Hair follicular keratinocyte (primary cell): ENCODE measurements around the gene KXD1. TPM values are rescaled to one million over a fixed set of nuclear protein-coding genes. Genes with fewer than 3 reads are reported as not detected.

ENCODE experiments used
- total RNA-seq: library from RNA; depleted of rRNA; stranded (reverse); fragments of >200 nt; gene quantifications from 2 replicates; pipeline ENCODE4 v1.2.3, GENCODE V29; 2015

KXD1 gene
- 176 and 181 TPM in 2 replicates for total RNA-seq

GRCh38 chr19:18557411-18558201 lies at the start of gene KXD1:
Gene KXD1 (plus strand): TSS chr19:18557870. CDS start chr19:18562057, 4,187 bp downstream.

GRCh38 chr19:18521692-18522123 lies 36.0 kb upstream of the KXD1 start, which contains the start of gene ELL:
Gene ELL (minus strand): TSS chr19:18522070. CDS start chr19:18522055, 15 bp downstream.

DNA sequence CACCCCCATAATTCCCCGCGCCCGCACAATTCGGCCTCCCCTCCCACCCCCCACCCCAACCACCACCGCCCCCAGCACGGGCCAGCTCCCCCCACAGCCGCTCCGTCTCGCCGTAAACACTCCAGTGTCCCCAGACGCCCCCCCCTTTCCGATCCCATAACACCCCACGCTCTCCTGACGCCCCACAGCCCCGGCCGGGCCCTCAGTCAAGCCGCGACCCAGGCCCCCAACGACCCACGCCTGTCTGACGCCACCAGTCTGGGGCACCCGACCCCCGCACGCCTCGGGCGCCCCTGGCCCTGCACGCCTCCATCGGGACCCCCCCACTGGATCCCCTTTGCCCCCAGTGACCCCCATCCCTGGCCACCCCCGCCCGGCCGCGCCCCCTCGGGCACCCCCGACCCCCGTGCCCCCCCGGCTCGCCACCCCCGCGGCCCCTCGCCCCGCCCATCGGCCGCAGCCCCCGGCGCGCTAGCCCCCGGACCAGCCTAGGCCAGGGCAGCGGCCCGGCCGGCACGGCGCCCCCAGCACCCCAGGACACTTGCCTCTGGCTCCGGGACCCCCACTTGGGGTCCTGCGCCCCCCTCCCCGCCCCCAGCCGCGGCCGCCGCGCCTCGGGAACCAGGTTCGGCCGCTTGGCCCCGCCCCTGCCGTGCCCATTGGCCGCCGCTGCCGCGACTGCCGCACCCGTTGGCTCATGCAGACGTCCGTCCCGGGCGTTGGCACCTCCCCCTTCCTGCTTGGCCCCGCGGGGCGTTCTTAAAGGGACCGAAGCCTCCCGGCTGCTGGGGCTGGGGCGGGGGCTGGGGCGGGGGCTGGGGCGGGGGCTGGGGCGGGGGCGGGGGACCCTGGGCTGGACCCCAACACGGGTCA lies 14.5 kb upstream of the KXD1 start, which contains the start of gene FKBP8:
FKBP8 (minus strand) TSS at position 633 of the 873 bp plus-strand sequence. CDS start 1,603 bp downstream, outside the sequence.

GRCh38 chr19:18571564-18572344 lies 14.1 kb downstream of the KXD1 start, which contains the start of gene UBA52:
Gene UBA52 (plus strand): TSS chr19:18571857. CDS start chr19:18573301, 1,444 bp downstream.

GRCh38 chr19:18588611-18589379 lies 31.1 kb downstream of the KXD1 start, which contains the start of gene REX1BD:
Gene REX1BD (plus strand): TSS chr19:18588798. CDS start chr19:18588802, 4 bp downstream.

DNA sequence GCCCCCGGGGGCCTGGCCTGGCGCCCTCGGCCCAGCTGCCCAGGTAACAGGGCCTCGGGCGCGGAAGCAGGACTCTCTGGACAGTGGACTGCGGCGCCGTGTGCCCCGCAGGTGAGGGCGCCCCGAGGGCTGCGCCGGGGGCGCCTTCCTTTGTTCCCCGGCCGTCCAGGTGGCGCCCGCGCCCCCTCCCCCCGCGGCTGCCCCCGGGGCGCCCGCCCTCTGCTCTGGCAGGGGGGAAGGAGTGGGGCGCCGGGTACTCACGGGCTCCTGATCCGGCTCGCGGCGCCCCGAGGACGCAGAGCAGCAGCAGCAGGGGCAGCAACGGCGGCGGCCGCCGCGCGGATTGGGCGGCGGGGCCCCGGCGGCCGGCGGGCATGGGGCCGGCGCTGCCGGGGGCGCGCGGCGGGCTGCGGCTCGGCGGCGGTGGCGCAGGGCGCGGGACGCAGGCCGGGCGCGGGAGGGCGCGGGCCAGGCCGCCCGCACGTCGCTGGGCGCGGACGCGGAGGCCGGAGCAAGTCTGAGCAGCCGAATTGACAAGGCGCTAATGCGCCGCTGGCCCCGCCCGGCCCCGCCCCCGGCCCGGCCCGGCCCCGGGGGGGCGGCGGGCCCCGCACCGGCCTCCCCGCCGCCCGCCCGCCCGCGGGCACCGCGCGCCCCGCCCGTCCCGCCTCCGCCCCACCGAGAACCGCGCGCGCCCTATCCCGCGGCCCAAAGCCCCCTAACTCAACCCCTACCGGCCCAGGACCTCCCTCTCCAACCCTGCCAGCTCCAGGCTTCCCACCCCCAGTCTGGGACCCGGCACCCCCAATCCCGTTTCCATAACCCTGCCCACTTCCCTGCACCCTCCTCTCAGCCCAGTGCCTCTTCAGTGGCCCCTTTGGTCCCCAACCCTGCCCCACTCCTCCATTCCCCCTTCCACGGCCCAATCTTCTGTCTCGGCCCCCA lies 48.9 kb downstream of the KXD1 start, which contains the start of gene CRLF1:
CRLF1 (minus strand) TSS at position 519 of the 945 bp plus-strand sequence; CDS start at position 376, 143 bp downstream.

GRCh38 chr19:18612772-18613588 lies 55.3 kb downstream of the KXD1 start, which contains the start of gene TMEM59L:
Gene TMEM59L (plus strand): TSS chr19:18612870. CDS start chr19:18612959, 89 bp downstream.

Other genes with a start within 250 kb of the KXD1 start
- gene LSM4, start 234.8 kb upstream of the KXD1 start, total RNA-seq: 465 and 615 TPM in 2 replicates
- gene PGPEP1, start 217.3 kb upstream of the KXD1 start, total RNA-seq: 5.2 and 5.6 TPM in 2 replicates
- gene GDF15, start 171.7 kb upstream of the KXD1 start, total RNA-seq: 2.2 and 30.3 TPM in 2 replicates
- gene LRRC25, start 160.2 kb upstream of the KXD1 start, total RNA-seq: not detected in 2 replicates
- gene SSBP4, start 138.5 kb upstream of the KXD1 start, total RNA-seq: 65.4 and 73.2 TPM in 2 replicates
- 14.0 and 15.5 TPM in 2 replicates for gene ISYNA1, start 119.7 kb upstream of the KXD1 start, total RNA-seq
- gene ELL, start 35.8 kb upstream of the KXD1 start, total RNA-seq: 16.2 and 20.6 TPM in 2 replicates
- gene FKBP8, start 14.3 kb upstream of the KXD1 start, total RNA-seq: 300 and 360 TPM in 2 replicates
- gene UBA52, start 14.0 kb downstream of the KXD1 start, total RNA-seq: 814 and 912 TPM in 2 replicates
- gene REX1BD, start 30.9 kb downstream of the KXD1 start, total RNA-seq: 147 and 161 TPM in 2 replicates
- gene CRLF1, start 48.9 kb downstream of the KXD1 start, total RNA-seq: 0.31 and 1.1 TPM in 2 replicates
- gene TMEM59L, start 55.0 kb downstream of the KXD1 start, total RNA-seq: not detected in 2 replicates
- 2.7 and 5.9 TPM in 2 replicates for gene KLHL26, start 79.2 kb downstream of the KXD1 start, total RNA-seq
- 0.80 and 3.0 TPM in 2 replicates for gene CRTC1, start 125.8 kb downstream of the KXD1 start, total RNA-seq
- not detected in 2 replicates for gene COMP, start 233.4 kb downstream of the KXD1 start, total RNA-seq